Peyer's patch (tissue), 4 donors: ENCODE measurements around the gene ZDHHC12.

Experiments
- CTCF ChIP-seq, 6 experiments: fragments of 450-650 bp in 4 of 6; fragments of 200-600 bp in 2 of 6; sonication (generic) in 1 of 6; IDR thresholded peaks; one replicate each; pipeline ENCODE4 v1.5.1; 2017 to 2019; ENCODE audit warnings: antibody characterized with exemption in 6 of 6, mild to moderate bottlenecking in 3 of 6, moderate library complexity in 1 of 6
- POLR2A ChIP-seq, 2 donors: fragments of 450-650 bp; IDR thresholded peaks; one replicate each; pipeline ENCODE4 v1.5.1; 2017; ENCODE audit warnings: antibody characterized with exemption in 2 of 2, mild to moderate bottlenecking in 2 of 2, moderate library complexity in 2 of 2

- TF ChIP-seq POLR2A (IDR thresholded peaks at IDR 0.05) (no peak), CTCF (IDR thresholded peaks at IDR 0.05) (no peak)
Measured at GRCh38 chr9:128743421-128743820, 19.5 kb upstream of the ZDHHC12 start.
